WI38 (cell line): Measurements from ENCODE around the gene CIAPIN1.
A peak's percentile ranks its signal among the peaks of the same experiment; 100 is the strongest.

Experiments used
- H3K4me3 ChIP-seq: 2 replicates; pipeline ENCODE4 v1.5.1; 2011; ENCODE audit warnings: low read depth, mild to moderate bottlenecking, control low read depth, low read length
- TF ChIP-seq, protein P1 (sequence below): IDR thresholded peaks from 2 replicates; pipeline ENCODE4 v1.5.1; 2012; ENCODE audit warnings: low read depth, mild to moderate bottlenecking, control low read depth, low read length

CIAPIN1 gene

GRCh38 chr16:57447186-57447962 is at the start of gene CIAPIN1, which contains the start of gene COQ9:
Gene CIAPIN1, minus strand, starts transcription at chr16:57447385. Its CDS starts 6,457 bp downstream, at chr16:57440928.
Gene COQ9, plus strand, starts transcription at chr16:57447479. Its CDS starts 27 bp downstream, at chr16:57447506.
- TF ChIP-seq, protein P1, sequence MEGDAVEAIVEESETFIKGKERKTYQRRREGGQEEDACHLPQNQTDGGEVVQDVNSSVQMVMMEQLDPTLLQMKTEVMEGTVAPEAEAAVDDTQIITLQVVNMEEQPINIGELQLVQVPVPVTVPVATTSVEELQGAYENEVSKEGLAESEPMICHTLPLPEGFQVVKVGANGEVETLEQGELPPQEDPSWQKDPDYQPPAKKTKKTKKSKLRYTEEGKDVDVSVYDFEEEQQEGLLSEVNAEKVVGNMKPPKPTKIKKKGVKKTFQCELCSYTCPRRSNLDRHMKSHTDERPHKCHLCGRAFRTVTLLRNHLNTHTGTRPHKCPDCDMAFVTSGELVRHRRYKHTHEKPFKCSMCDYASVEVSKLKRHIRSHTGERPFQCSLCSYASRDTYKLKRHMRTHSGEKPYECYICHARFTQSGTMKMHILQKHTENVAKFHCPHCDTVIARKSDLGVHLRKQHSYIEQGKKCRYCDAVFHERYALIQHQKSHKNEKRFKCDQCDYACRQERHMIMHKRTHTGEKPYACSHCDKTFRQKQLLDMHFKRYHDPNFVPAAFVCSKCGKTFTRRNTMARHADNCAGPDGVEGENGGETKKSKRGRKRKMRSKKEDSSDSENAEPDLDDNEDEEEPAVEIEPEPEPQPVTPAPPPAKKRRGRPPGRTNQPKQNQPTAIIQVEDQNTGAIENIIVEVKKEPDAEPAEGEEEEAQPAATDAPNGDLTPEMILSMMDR: no peak

DNA sequence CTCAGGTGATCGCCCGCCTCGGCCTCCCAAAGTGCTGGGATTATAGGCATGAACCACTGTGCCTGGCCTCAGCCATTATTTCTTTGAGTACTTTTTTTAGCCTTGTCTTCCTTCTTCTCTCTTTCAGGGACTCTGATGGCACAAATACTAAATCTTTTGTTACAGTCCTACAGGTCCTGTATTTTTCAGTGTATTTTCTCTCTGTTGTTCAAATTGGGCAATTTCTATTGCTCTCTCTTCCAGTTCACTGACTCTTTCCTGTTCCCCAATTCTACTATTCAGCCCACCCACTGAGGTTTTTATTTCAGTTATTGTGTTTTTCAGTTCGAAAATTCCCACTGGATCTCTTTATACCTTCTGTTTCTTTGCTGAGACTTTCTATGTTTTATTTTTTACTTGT is 46.6 kb upstream of the CIAPIN1 start:
- TF ChIP-seq, protein P1: no peak
- H3K4me3 ChIP-seq: no peak overlapping the region

More at GRCh38 chr16:57447186-57447962, at the start of gene CIAPIN1, which contains the start of gene COQ9:
- peak within 1 kb of the TSS; percentile 94 for H3K4me3 ChIP-seq

- TF ChIP-seq, protein P1: no peak
- H3K4me3 ChIP-seq: no peak overlapping the region
These were observed 42.0 kb upstream of the CIAPIN1 start for GRCh38 chr16:57489229-57489628.

GRCh38 chr16:57486858-57487834 is 40.0 kb upstream of the CIAPIN1 start:
- TF ChIP-seq, protein P1: no peak
- peak overlapping the region; percentile 41 for H3K4me3 ChIP-seq

GRCh38 chr16:57485916-57486857 is 39.0 kb upstream of the CIAPIN1 start, which contains the start of gene DOK4:
Gene DOK4, minus strand, starts transcription at chr16:57486493. Its CDS starts 6,986 bp downstream, at chr16:57479507.
- TF ChIP-seq, protein P1: no peak

GRCh38 chr16:57485091-57485915 is 38.1 kb upstream of the CIAPIN1 start:
- TF ChIP-seq, protein P1: no peak
- peak overlapping the region; percentile 68 for H3K4me3 ChIP-seq

More at GRCh38 chr16:57485916-57486857, 39.0 kb upstream of the CIAPIN1 start, which contains the start of gene DOK4:
- peak within 1 kb of the TSS; percentile 68 for H3K4me3 ChIP-seq
